K562 (cell line): ENCODE results near the gene ADNP. TPM values are rescaled to one million over a fixed set of nuclear protein-coding genes. Genes with fewer than 3 reads are reported as not detected.

Experiments used
- CBX1 ChIP-seq: sonication (generic); IDR thresholded peaks from 2 replicates; pipeline ENCODE4 v1.6.1; 2016; ENCODE audit warnings: antibody characterized with exemption, low read depth, mild to moderate bottlenecking
- CHD7 ChIP-seq: fragments of 200-600 bp; sonication (generic); IDR thresholded peaks from one replicate; pipeline ENCODE4 v1.6.1; 2012; ENCODE audit warnings: mild to moderate bottlenecking, low read depth, low read length, inconsistent platforms
- GABPB2 ChIP-seq: fragments of 250-450 bp; sonication (Bioruptor Pico); conservative IDR thresholded peaks from 2 replicates; pipeline ENCODE4 v1.5.1; 2021; ENCODE audit warnings: mild to moderate bottlenecking
- MCM2 ChIP-seq: fragments of 450-650 bp; IDR thresholded peaks from 2 replicates; pipeline ENCODE4 v1.6.1; 2017; ENCODE audit warnings: low read depth, mild to moderate bottlenecking
- RNF2 ChIP-seq: sonication (generic); IDR thresholded peaks from 2 replicates; pipeline ENCODE4 v1.6.1; 2016
- SMAD1 ChIP-seq: fragments of 150-350 bp; IDR thresholded peaks from 2 replicates; pipeline ENCODE4 v1.6.1; 2014; ENCODE audit warnings: low read length, low read depth; ENCODE audit not compliant: partially characterized antibody
- TSC22D4 ChIP-seq: fragments of 450-650 bp; IDR thresholded peaks from 2 replicates; pipeline ENCODE4 v1.6.1; 2016; ENCODE audit warnings: missing genetic modification characterization, missing biosample characterization, control low read depth
- ZBTB11 ChIP-seq, 3 experiments: fragments of 200-800 bp in 1 of 3; fragments of 250-450 bp in 1 of 3; fragments of 450-650 bp in 1 of 3; sonication (Bioruptor Pico) in 1 of 3; sonication (Bioruptor generic) in 1 of 3; formaldehyde crosslinking in 1 of 3; IDR thresholded peaks; 2 replicates each; pipeline versions ENCODE4 v1.6.1 to v1.8.0; 2016 to 2022; ENCODE audit warnings: mild to moderate bottlenecking in 2 of 3, missing genetic modification characterization in 2 of 3, missing compliant biosample characterization in 1 of 3, moderate library complexity in 1 of 3
- ZFP1 ChIP-seq: fragments of 450-650 bp; formaldehyde crosslinking; IDR thresholded peaks from 2 replicates; pipeline ENCODE4 v1.4.0; 2020; ENCODE audit warnings: mild to moderate bottlenecking, mixed read lengths
- polyA plus RNA-seq, 8 experiments: library from polyadenylated mRNA; depleted of rRNA in 4 of 8; stranded (reverse) in 5 of 8; unstranded in 3 of 8; fragments of >200 nt; fragmentation: Nextera tagmentation in 2 of 8; fragmentation: Illumina TruSeq in 1 of 8; extraction: Ambion mirVana in 2 of 8; extraction: Trizol in 1 of 8; gene quantifications; 2 replicates each; pipeline versions ENCODE4 v1.2.1 to v1.2.3, GENCODE V29; 2011 to 2014; ENCODE audit warnings: inconsistent platforms in 1 of 8, missing spikeins in 1 of 8
- total RNA-seq, 7 experiments: library from RNA; depleted of rRNA in 6 of 7; stranded (reverse); fragments of >200 nt in 6 of 7; fragmentation: Illumina TruSeq in 2 of 7; extraction: Trizol in 2 of 7; gene quantifications; 2 replicates each; pipeline versions ENCODE4 v1.2.1 to v1.2.3, GENCODE V29; 2011 to 2021; ENCODE audit warnings: low replicate concordance in 1 of 7
- TF ChIP-seq, protein P1 (sequence below): fragments of 450-650 bp; IDR thresholded peaks from 2 replicates; pipeline ENCODE4 v1.6.1; 2014; ENCODE audit warnings: low read depth, mild to moderate bottlenecking, moderate library complexity, borderline replicate concordance

ADNP gene
- total and polyA plus RNA-seq, 9 of the 15 experiments (the other 6 are each of a cell fraction or from before 2014, with no cell fraction given): 17.8 to 59.9 (median 25.3) TPM

DNA sequence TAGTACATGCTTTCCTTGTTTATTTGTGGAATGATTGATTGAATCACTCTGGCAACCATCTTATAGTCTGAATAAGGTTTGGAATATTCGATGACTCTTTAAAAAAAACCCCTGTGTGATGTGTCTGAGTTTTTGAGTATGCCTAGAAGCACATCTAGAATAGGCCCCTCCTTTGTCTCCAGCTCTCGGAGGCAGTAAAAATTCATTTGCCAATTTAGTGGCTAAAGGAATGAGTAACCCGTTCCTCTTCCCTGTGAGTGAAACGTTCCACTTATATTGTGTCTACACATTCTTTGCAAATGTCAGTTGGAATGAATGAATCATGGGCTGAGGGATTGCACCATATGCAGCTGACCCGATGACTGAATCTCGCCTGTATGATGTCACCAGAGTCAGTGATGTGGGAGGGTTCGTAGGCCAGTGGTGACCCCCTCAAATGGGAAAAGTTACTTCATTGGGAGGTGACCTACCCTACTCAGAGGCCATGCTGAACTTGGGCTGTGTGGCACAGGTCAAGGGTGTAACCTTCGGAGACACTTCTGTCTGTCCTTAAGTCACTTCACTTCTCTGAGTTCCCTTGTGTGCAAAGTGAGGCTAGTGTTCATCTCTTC lies 48.9 kb upstream of the ADNP start (continued):
- TF ChIP-seq ZBTB11 (CRISPR knock-in tag; IDR thresholded peaks at IDR 0.05) (0 out of 6 replicates have a peak, but pooled peaks of 1 of the 3 experiments have one; percentile 21), GABPB2 (no peak), RNF2 (no peak), ZFP1 (CRISPR knock-in tag) (no peak), CBX1 (no peak), MCM2 (no peak), TSC22D4 (no peak), SMAD1 (no peak), CHD7 (no peak)
- TF ChIP-seq, protein P1, sequence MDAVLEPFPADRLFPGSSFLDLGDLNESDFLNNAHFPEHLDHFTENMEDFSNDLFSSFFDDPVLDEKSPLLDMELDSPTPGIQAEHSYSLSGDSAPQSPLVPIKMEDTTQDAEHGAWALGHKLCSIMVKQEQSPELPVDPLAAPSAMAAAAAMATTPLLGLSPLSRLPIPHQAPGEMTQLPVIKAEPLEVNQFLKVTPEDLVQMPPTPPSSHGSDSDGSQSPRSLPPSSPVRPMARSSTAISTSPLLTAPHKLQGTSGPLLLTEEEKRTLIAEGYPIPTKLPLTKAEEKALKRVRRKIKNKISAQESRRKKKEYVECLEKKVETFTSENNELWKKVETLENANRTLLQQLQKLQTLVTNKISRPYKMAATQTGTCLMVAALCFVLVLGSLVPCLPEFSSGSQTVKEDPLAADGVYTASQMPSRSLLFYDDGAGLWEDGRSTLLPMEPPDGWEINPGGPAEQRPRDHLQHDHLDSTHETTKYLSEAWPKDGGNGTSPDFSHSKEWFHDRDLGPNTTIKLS: no peak
